ENCODE data around the gene TRMT2B.

- no peak for TF ChIP-seq CTCF (conservative IDR thresholded peaks at IDR 0.05; ENCODE audit: low read length)
- TF ChIP-seq EZH2phosphoT487 (IDR thresholded peaks at IDR 0.05; ENCODE audit: borderline replicate concordance): no peak
Observed at GRCh38 chrX:100995469-100995868, 56.4 kb downstream of the TRMT2B start.

Measured in Loucy (cell line).